ENCODE results near the gene ITGB3BP. TPM values are rescaled to one million over a fixed set of nuclear protein-coding genes. Genes with fewer than 3 reads are reported as not detected.

The ITGB3BP gene
- total RNA-seq, 1 experiment from 2014 or later: 44.8 TPM

GRCh38 chr1:63461661-63462230 is 61.3 kb downstream of the ITGB3BP start:
- Histone ChIP-seq H3K27ac (ENCODE audit: low read length) (no peak overlapping the region), H2AFZ (ENCODE audit: low read length) (no peak overlapping the region), H3K4me2 (ENCODE audit: low read length) (no peak overlapping the region), H3K4me3 (ENCODE audit: low read length) (no peak overlapping the region), H3F3A (ENCODE audit: low read length, unreplicated experiment) (no peaks in the 10 kb centered on the region), H3K36me3 (ENCODE audit: low read depth, low read length) (peaks cover 14% of the 10 kb centered on the region), H3K9me3 (ENCODE audit: low read length) (peaks cover 7% of the 10 kb centered on the region; the same call in 1 of the 2 replicates), H4K20me1 (ENCODE audit: low read length) (no peaks in the 10 kb centered on the region), H3K9ac (ENCODE audit: low read length) (no peak overlapping the region), H3K27me3 (ENCODE audit: low read length) (no peaks in the 10 kb centered on the region), H3K79me2 (ENCODE audit: low read length) (no peaks in the 10 kb centered on the region), H3K4me1 (ENCODE audit: insufficient read depth, low read length) (peaks cover 6% of the 10 kb centered on the region; the same call in 1 of the 2 replicates), H3K9me2 (replicated peaks; ENCODE audit: low read length) (no peaks in the 10 kb centered on the region)
- TF ChIP-seq CTCF (conservative IDR thresholded peaks at IDR 0.05; ENCODE audit: low read depth, low read length): no peak
- no peak for TF ChIP-seq EZH2 (IDR thresholded peaks at IDR 0.05; ENCODE audit: low read length, unreplicated experiment)
- TF ChIP-seq EZH2phosphoT487 (IDR thresholded peaks at IDR 0.05; ENCODE audit: borderline replicate concordance, low read length): no peak
- ChIA-PET CTCF (no interaction called here), POLR2A (ENCODE audit: unreplicated experiment) (no interaction called here)
- intact Hi-C loops (cut with micrococcal nuclease): no loop called here
- BruUV-seq (replicated peaks): no TSS peak
- no peak for DNase-seq
- no peak for ATAC-seq

GRCh38 chr1:63458750-63459149 is 64.3 kb downstream of the ITGB3BP start:
- Histone ChIP-seq H3K9ac (ENCODE audit: low read length) (no peak overlapping the region), H3K79me2 (ENCODE audit: low read length) (no peaks in the 10 kb centered on the region), H3K4me1 (ENCODE audit: insufficient read depth, low read length) (peaks cover 6% of the 10 kb centered on the region; the same call in 1 of the 2 replicates), H3K27me3 (ENCODE audit: low read length) (no peaks in the 10 kb centered on the region), H3K27ac (ENCODE audit: low read length) (no peak overlapping the region), H2AFZ (ENCODE audit: low read length) (no peak overlapping the region), H3K4me3 (ENCODE audit: low read length) (no peak overlapping the region), H3F3A (ENCODE audit: low read length, unreplicated experiment) (no peaks in the 10 kb centered on the region), H3K4me2 (ENCODE audit: low read length) (no peak overlapping the region), H3K9me3 (ENCODE audit: low read length) (peaks cover 7% of the 10 kb centered on the region; the same call in 1 of the 2 replicates), H3K36me3 (ENCODE audit: low read depth, low read length) (peaks cover 14% of the 10 kb centered on the region), H4K20me1 (ENCODE audit: low read length) (no peaks in the 10 kb centered on the region), H3K9me2 (replicated peaks; ENCODE audit: low read length) (no peaks in the 10 kb centered on the region)
- ChIA-PET CTCF (no interaction called here), POLR2A (ENCODE audit: unreplicated experiment) (no interaction called here)
- no peak for ATAC-seq
- intact Hi-C loops (cut with micrococcal nuclease): no loop called here
- DNase-seq: no peak
- TF ChIP-seq EZH2 (IDR thresholded peaks at IDR 0.05; ENCODE audit: low read length, unreplicated experiment): no peak
- no peak for TF ChIP-seq EZH2phosphoT487 (IDR thresholded peaks at IDR 0.05; ENCODE audit: borderline replicate concordance, low read length)
- TF ChIP-seq CTCF (conservative IDR thresholded peaks at IDR 0.05; ENCODE audit: low read depth, low read length): no peak
- BruUV-seq (replicated peaks): no TSS peak

DNA sequence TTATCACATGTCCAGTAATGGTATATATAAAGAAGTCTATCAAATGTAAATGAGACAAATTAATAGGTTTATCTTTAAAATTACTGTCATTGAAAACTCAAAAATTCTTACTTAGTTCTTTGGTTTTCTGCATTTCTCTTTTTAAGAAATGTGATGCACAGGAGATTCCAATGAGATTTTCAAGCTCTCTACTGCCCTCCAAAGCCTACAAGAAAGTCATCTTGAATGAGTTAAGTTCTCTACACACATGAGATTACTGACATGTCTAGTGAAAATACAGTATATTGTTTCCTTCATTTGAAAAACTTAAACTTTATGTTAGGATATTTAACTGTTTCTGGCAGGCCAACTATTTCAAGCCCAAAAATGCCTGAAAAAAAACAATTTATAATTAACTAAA is 68.8 kb downstream of the ITGB3BP start:
- CTCF ChIA-PET: no interaction called here
- TF ChIP-seq CTCF (conservative IDR thresholded peaks at IDR 0.05; ENCODE audit: low read depth, low read length) (peak; percentile 50), EZH2 (IDR thresholded peaks at IDR 0.05; ENCODE audit: low read length, unreplicated experiment) (no peak)
- DNase-seq: peak; percentile 36
- H3K27me3 ChIP-seq (ENCODE audit: low read length): no peaks in the 10 kb centered on the region
- no peaks in the 10 kb centered on the region; the same call in 1 of the 2 replicates for H3K36me3 ChIP-seq (ENCODE audit: low read depth, low read length)
- H3K9me2 ChIP-seq (replicated peaks; ENCODE audit: low read length): no peaks in the 10 kb centered on the region
- no peaks in the 10 kb centered on the region for H4K20me1 ChIP-seq (ENCODE audit: low read length)
- no peaks in the 10 kb centered on the region for H3K4me1 ChIP-seq (ENCODE audit: insufficient read depth, low read length)
- H3K27ac ChIP-seq (ENCODE audit: low read length): no peak overlapping the region
- no peaks in the 10 kb centered on the region for H3K79me2 ChIP-seq (ENCODE audit: low read length)
- no peak overlapping the region for H3K4me2 ChIP-seq (ENCODE audit: low read length)
- BruUV-seq (replicated peaks): no TSS peak
- no peaks in the 10 kb centered on the region for H3F3A ChIP-seq (ENCODE audit: low read length, unreplicated experiment)
- H2AFZ ChIP-seq (ENCODE audit: low read length): no peak overlapping the region
- H3K9ac ChIP-seq (ENCODE audit: low read length): no peak overlapping the region
- POLR2A ChIA-PET (ENCODE audit: unreplicated experiment): no interaction called here
- H3K9me3 ChIP-seq (ENCODE audit: low read length): no peaks in the 10 kb centered on the region
- intact Hi-C loops (cut with micrococcal nuclease): loop anchor here (5.0 kb wide), 1 partner anchor 87 kb away; the partner anchor contains the start of gene ALG6
- ATAC-seq: peak; percentile 42; the same call in 1 of the 2 replicates
- H3K4me3 ChIP-seq (ENCODE audit: low read length): no peak overlapping the region
